B cell (primary cell): ENCODE results near the gene ECM2. TPM values are rescaled to one million over a fixed set of nuclear protein-coding genes. Genes with fewer than 3 reads are reported as not detected.

ENCODE experiments used
- ATAC-seq: fragments of 200-7000 bp; cut with Tn5 transposase; one replicate; pipeline ENCODE4 v1.10.0; 2021; ENCODE audit warnings: low read depth, mild to moderate bottlenecking, moderate number of reproducible peaks, moderate library complexity
- CTCF ChIA-PET: fragments of 350-600 bp; sonication (Branson Sonifier 250); formaldehyde crosslinking; loops from one replicate; lab custom pipeline; 2021; ENCODE audit warnings: antibody characterized with exemption, inconsistent platforms; lab: Charles Lee
- POLR2A ChIA-PET: fragments of 350-600 bp; sonication (Branson Sonifier 250); formaldehyde crosslinking; loops from one replicate; lab custom pipeline; 2021; ENCODE audit warnings: antibody characterized with exemption; lab: Charles Lee
- DNase-seq: peaks from one replicate; pipeline ENCODE4 v3.0.0; 2013
- H2AFZ ChIP-seq: 2 replicates; pipeline ENCODE4 v1.6.1; 2012; ENCODE audit warnings: mild to moderate bottlenecking, low read depth, low read length; ENCODE audit not compliant: insufficient read depth, poor library complexity, severe bottlenecking
- H3K27ac ChIP-seq, 2 donors: 1 replicate in 1 of 2; 2 replicates in 1 of 2; pipeline ENCODE4 v1.5.1; 2012 to 2013; ENCODE audit warnings: low read length in 2 of 2, mild to moderate bottlenecking in 2 of 2, moderate library complexity in 1 of 2
- H3K27me3 ChIP-seq, 4 experiments: fragments of 200-600 bp in 1 of 4; sonication (generic) in 1 of 4; replicated peaks in 1 of 4; 1 replicate in 2 of 4; 2 replicates in 2 of 4; pipeline versions ENCODE4 v1.6.1 to v1.7.0; 2013 to 2016; ENCODE audit warnings: low read length in 3 of 4, mild to moderate bottlenecking in 2 of 4, mixed read lengths in 1 of 4, moderate library complexity in 1 of 4; ENCODE audit not compliant: insufficient read depth in 4 of 4, control insufficient read depth in 3 of 4; ENCODE audit errors: control extremely low read depth in 1 of 4
- H3K36me3 ChIP-seq, 2 experiments: replicated peaks in 1 of 2; 1 replicate in 1 of 2; 2 replicates in 1 of 2; pipeline versions ENCODE4 v1.6.1 to v1.7.1; 2013; ENCODE audit warnings: low read length in 1 of 2; ENCODE audit not compliant: insufficient read depth in 2 of 2, control insufficient read depth in 1 of 2; ENCODE audit errors: control extremely low read depth in 1 of 2, extremely low read depth in 1 of 2
- H3K4me1 ChIP-seq, 2 donors: fragments of 200-600 bp in 1 of 2; sonication (generic) in 1 of 2; 1 replicate in 1 of 2; 2 replicates in 1 of 2; pipeline versions ENCODE4 v1.5.1 to v1.6.1; 2013 to 2017; ENCODE audit warnings: low read length in 2 of 2; ENCODE audit not compliant: control insufficient read depth in 2 of 2, insufficient read depth in 2 of 2
- H3K4me2 ChIP-seq: replicated peaks from 2 replicates; pipeline ENCODE3; 2012; ENCODE audit warnings: mild to moderate bottlenecking, low read depth, low read length; ENCODE audit not compliant: poor library complexity, severe bottlenecking
- H3K4me3 ChIP-seq, 5 experiments: fragments of 200-600 bp in 1 of 5; sonication (generic) in 1 of 5; 1 replicate in 3 of 5; 2 replicates in 2 of 5; pipeline versions ENCODE4 v1.5.1 to v1.7.0; 2011 to 2016; ENCODE audit warnings: low read length in 4 of 5, mild to moderate bottlenecking in 4 of 5, low read depth in 2 of 5, control low read depth in 1 of 5, moderate library complexity in 1 of 5; ENCODE audit not compliant: insufficient read depth in 1 of 5; ENCODE audit errors: control extremely low read depth in 1 of 5, extremely low read depth in 1 of 5
- H3K79me2 ChIP-seq: fragments of 200-600 bp; sonication (generic); one replicate; pipeline ENCODE4 v1.6.0; 2016; ENCODE audit warnings: low read length; ENCODE audit not compliant: control insufficient read depth, insufficient read depth
- H3K9ac ChIP-seq: fragments of 200-600 bp; sonication (generic); 2 replicates; pipeline ENCODE4 v1.6.1; 2017; ENCODE audit warnings: mild to moderate bottlenecking, low read length, moderate library complexity
- H3K9me3 ChIP-seq, 3 donors: one replicate each; pipeline versions ENCODE4 v1.6.1 to v1.7.1; 2013; ENCODE audit warnings: low read length in 2 of 3; ENCODE audit not compliant: control insufficient read depth in 2 of 3, insufficient read depth in 1 of 3; ENCODE audit errors: control extremely low read depth in 1 of 3
- H4K20me1 ChIP-seq: 2 replicates; pipeline ENCODE4 v1.6.0; 2012; ENCODE audit warnings: mild to moderate bottlenecking, low read length; ENCODE audit not compliant: insufficient read depth, control insufficient read depth, poor library complexity, severe bottlenecking
- H3K27ac Mint-ChIP-seq: one replicate; pipeline ENCODE4 v1.8.0; 2021; ENCODE audit warnings: mixed read lengths
- H3K27me3 Mint-ChIP-seq: one replicate; pipeline ENCODE4 v1.8.0; 2021; ENCODE audit warnings: mixed read lengths
- H3K4me1 Mint-ChIP-seq: one replicate; pipeline ENCODE4 v1.8.0; 2021; ENCODE audit warnings: mixed read lengths
- H3K4me3 Mint-ChIP-seq: one replicate; pipeline ENCODE4 v1.8.0; 2021; ENCODE audit warnings: mixed read lengths
- H3K9me3 Mint-ChIP-seq: one replicate; pipeline ENCODE4 v1.8.0; 2022; ENCODE audit warnings: mixed read lengths; ENCODE audit not compliant: insufficient read depth
- CTCF ChIP-seq: fragments of 200-600 bp; IDR thresholded peaks from one replicate; pipeline ENCODE4 v1.8.0; 2022; ENCODE audit warnings: antibody characterized with exemption, mild to moderate bottlenecking
- EZH2 ChIP-seq: IDR thresholded peaks from 2 replicates; pipeline ENCODE4 v1.6.1; 2012; ENCODE audit warnings: borderline replicate concordance, low read depth, mild to moderate bottlenecking, moderate library complexity, low read length; ENCODE audit not compliant: insufficient read depth, poor library complexity, severe bottlenecking
- WGBS: methylation state at CpG from one replicate; pipeline ENCODE4 v1.1.5; 2013; ENCODE audit warnings: missing lambda C conversion rate; ENCODE audit not compliant: insufficient coverage; 5-methylcytosine and 5-hydroxymethylcytosine counted together
- intact Hi-C: fragments of 100-400 bp; cut with micrococcal nuclease; formaldehyde crosslinking; loops from one replicate; pipeline ENCODE4 v1.10.0; 2022
- polyA plus RNA-seq: library from polyadenylated mRNA; depleted of rRNA; stranded (reverse); fragments of >200 nt; gene quantifications from 2 replicates; pipeline ENCODE4 v1.2.3, GENCODE V29; 2012
- total RNA-seq, 2 donors: library from RNA; stranded (reverse); fragments of 120-200 nt in 1 of 2; gene quantifications; 1 replicate in 1 of 2; 2 replicates in 1 of 2; pipeline versions ENCODE4 v1.2.3 to v1.2.4, GENCODE V29; 2013 to 2022

ECM2 gene
- total and polyA plus RNA-seq, 2 donors (not counting 1 experiment from before 2014, with no cell fraction given) = not detected

- H3K4me1 ChIP-seq = no peaks in the 10 kb centered on the region
- H3K27me3 ChIP-seq = no peaks in the 10 kb centered on the region
- POLR2A ChIA-PET = no interaction called here
- no peaks in the 10 kb centered on the region for H3K36me3 ChIP-seq
- ATAC-seq = no peak
- H4K20me1 ChIP-seq = no peaks in the 10 kb centered on the region
- no peaks in the 10 kb centered on the region for H3K79me2 ChIP-seq
- intact Hi-C loops = no loop called here
- CTCF ChIA-PET = no interaction called here
- no peak overlapping the region for H3K9ac ChIP-seq
- no peak overlapping the region for H3K4me3 ChIP-seq
- Mint-ChIP-seq H3K9me3 (no peaks in the 10 kb centered on the region), H3K4me3 (no peak overlapping the region), H3K4me1 (no peaks in the 10 kb centered on the region), H3K27ac (no peak overlapping the region), H3K27me3 (no peaks in the 10 kb centered on the region)
- no peak for DNase-seq
- no peak overlapping the region for H3K4me2 ChIP-seq
- WGBS = 69% methylated on average over 2 of the region's 3 CpGs
- no peaks in the 10 kb centered on the region for H3K9me3 ChIP-seq
- no peak overlapping the region for H2AFZ ChIP-seq
- H3K27ac ChIP-seq = no peak overlapping the region
- TF ChIP-seq CTCF = no peak
- no peak for TF ChIP-seq EZH2
Measured at GRCh38 chr9:92492781-92493401, 42.9 kb downstream of the ECM2 start.

GRCh38 chr9:92488681-92489550, 46.9 kb downstream of the ECM2 start:
- TF ChIP-seq EZH2 = no peak
- no peak for TF ChIP-seq CTCF
- Histone ChIP-seq H3K4me2 (no peak overlapping the region), H4K20me1 (no peaks in the 10 kb centered on the region), H3K4me1 (no peaks in the 10 kb centered on the region), H2AFZ (no peak overlapping the region), H3K27ac (no peak overlapping the region), H3K27me3 (no peaks in the 10 kb centered on the region), H3K79me2 (no peaks in the 10 kb centered on the region), H3K9me3 (no peaks in the 10 kb centered on the region), H3K4me3 (no peak overlapping the region), H3K9ac (no peak overlapping the region), H3K36me3 (no peaks in the 10 kb centered on the region)
- ATAC-seq (no peak), DNase-seq (no peak)
- Mint-ChIP-seq H3K27me3 (no peaks in the 10 kb centered on the region), H3K4me3 (no peak overlapping the region), H3K9me3 (no peaks in the 10 kb centered on the region), H3K27ac (no peak overlapping the region), H3K4me1 (no peaks in the 10 kb centered on the region)
- ChIA-PET CTCF (no interaction called here), POLR2A (no interaction called here)
- 100% methylated on average over 1 of the region's 4 CpGs for WGBS
- intact Hi-C loops = no loop called here
